T-helper 2 cell treated with Interferon-gamma antibody and Interleukin-4, amounts not matched to agents 100 ng/mL and 5 ng/mL, for 36 hours (primary cell): ENCODE measurements around the gene PER1. TPM values are rescaled to one million over a fixed set of nuclear protein-coding genes. Genes with fewer than 3 reads are reported as not detected.

ENCODE experiments used
- intact Hi-C: fragments of 100-400 bp; cut with micrococcal nuclease; formaldehyde crosslinking; loops from one replicate; pipeline ENCODE4 v1.15.1; 2023
- total RNA-seq: library from RNA; stranded (reverse); gene quantifications from 2 replicates; pipeline ENCODE4 v1.2.3, GENCODE V29; 2022

Gene PER1
- total RNA-seq, 1 donor from 2014 or later = 26.4 TPM

DNA sequence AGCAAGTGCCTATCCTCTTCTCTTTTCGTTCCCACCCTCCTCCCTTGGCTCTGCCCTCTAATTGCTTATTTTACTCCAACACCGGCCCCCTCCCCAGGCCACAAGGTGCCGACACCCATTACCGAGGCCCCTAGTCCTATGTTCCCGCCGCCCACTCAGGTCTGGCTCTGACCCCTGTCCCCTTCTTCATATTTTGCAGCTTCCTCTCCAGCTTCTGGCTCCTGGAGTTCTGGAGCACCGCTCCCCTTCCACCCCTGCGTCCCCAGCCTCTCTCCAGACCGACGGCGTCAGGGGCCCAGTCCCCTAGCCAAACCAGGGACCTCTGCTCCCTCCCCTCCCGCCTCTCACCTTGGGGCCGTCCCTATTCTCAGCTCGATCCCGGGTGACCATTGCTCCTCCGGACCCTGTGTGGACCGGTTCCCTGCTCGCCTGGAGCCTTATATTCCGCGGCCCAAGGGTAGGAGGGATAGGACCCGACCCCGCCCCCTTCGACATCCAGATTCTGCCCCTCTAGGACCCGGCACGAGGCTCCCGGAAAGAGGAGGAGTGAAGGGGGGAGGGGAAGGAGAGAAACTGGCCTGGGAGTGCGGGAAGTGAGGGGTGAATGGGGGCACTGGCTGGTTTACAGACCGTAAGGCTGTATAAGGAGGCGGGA is 28.4 kb downstream of the PER1 start, which contains the start of gene HES7:
TSS of gene HES7 (minus strand) at position 412 of the 655 bp plus-strand sequence. CDS start at position 390, 22 bp downstream.
- intact Hi-C loops = loop anchor here (5.0 to 10.0 kb wide), 5 partner anchors 62 to 439 kb away; partner anchors contain the start of genes CHD3, CTC1, KDM6B and PFAS

GRCh38 chr17:8122924-8123694 is 29.1 kb downstream of the PER1 start:
- intact Hi-C loops = loop anchor here (5.0 to 10.0 kb wide), 5 partner anchors 61 to 438 kb away; partner anchors contain the start of genes CHD3, CTC1, KDM6B and PFAS

DNA sequence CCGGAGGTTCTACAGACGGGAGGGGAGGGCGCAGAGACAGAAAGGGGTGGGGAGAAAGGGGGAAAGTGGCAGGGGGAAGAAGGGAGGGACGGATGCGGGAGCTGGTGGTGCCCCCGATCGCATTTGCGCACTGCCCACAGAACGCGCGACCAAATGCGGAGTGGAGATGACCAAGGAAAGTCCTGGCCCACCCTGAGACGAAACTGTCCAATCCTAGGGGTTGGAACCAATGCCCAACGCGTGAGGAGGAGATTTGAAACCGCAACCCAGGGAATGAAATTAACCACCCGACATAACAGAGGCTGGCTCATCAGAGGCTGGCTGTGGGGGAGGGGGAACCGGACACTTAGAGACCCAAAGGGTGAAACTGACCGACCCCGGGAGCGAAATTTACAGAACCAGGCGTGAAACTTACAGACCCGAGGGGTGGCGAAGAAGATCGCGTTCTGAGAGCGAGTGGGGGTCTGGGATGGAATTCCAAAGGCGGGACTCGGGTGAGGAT is 29.7 kb downstream of the PER1 start:
- intact Hi-C loops = loop anchor here (5.0 to 10.0 kb wide), 5 partner anchors 60 to 438 kb away; partner anchors contain the start of genes CHD3, CTC1, KDM6B and PFAS

GRCh38 chr17:8121681-8122421 is 30.4 kb downstream of the PER1 start:
- intact Hi-C loops = loop anchor here (5.0 to 10.0 kb wide), 5 partner anchors 60 to 437 kb away; partner anchors contain the start of genes CHD3, CTC1, KDM6B and PFAS

DNA sequence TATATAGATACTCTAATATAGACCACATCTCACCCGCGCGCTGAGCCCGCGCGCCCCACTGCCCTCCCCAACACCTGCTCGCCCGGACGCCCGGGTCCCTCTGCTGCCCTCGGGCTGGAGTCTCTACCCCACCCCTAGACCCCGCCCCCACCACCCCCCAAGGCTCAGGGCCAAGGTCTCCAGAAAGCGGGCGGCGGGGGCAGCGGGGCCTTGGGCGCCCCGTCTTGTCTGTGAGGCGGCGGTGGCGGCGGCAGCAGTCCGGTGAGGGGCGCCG is 30.9 kb downstream of the PER1 start:
- intact Hi-C loops = loop anchor here (5.0 to 10.0 kb wide), 5 partner anchors 59 to 437 kb away; partner anchors contain the start of genes CHD3, CTC1, KDM6B and PFAS

DNA sequence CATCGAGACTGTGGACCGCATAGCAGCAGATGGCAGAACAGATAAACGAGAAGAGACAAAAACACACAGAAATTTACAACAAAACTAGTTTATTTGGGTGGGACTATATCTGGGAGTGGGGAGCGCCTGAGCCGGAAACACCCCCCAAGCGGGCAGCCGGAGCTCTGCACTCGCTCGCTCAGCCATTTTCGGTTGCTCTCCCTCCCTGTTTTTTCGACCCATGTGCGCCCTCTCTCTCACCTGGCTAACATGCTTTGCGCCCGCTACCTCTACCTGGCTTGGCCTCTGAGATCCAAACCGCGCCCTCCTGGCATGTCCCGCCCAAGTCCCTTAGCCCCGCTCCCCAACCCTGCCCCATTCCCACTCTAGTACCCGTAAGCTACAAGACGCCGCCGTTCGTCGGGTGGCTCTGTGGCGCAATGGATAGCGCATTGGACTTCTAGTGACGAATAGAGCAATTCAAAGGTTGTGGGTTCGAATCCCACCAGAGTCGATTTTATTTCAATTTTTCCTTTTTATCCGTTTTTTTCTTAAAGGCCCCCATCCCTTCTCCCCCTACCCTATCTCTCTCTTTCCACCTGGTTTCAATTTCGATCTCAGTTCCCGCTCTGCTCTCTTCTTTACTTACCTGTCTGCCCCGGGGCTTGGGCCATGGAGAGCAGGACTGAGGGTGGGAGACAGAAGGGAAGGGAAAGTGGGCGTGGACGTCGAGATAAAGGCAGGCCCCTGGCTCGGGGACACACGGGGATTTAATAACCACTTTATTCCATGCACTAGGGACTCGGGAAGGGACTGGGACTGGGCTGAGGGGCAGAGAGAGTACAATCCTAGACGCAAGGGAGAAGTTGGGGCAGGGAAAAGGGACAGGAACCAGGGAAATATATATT is 31.4 kb downstream of the PER1 start:
- intact Hi-C loops = loop anchor here (1.0 to 10.0 kb wide), 9 partner anchors 19 to 436 kb away; partner anchors contain the start of genes CHD3, CTC1, KDM6B and PFAS

GRCh38 chr17:8119581-8120519 is 32.4 kb downstream of the PER1 start:
- intact Hi-C loops = loop anchor here (1.0 to 10.0 kb wide), 11 partner anchors 19 to 435 kb away; partner anchors contain the start of genes CHD3, CTC1, KDM6B and PFAS

DNA sequence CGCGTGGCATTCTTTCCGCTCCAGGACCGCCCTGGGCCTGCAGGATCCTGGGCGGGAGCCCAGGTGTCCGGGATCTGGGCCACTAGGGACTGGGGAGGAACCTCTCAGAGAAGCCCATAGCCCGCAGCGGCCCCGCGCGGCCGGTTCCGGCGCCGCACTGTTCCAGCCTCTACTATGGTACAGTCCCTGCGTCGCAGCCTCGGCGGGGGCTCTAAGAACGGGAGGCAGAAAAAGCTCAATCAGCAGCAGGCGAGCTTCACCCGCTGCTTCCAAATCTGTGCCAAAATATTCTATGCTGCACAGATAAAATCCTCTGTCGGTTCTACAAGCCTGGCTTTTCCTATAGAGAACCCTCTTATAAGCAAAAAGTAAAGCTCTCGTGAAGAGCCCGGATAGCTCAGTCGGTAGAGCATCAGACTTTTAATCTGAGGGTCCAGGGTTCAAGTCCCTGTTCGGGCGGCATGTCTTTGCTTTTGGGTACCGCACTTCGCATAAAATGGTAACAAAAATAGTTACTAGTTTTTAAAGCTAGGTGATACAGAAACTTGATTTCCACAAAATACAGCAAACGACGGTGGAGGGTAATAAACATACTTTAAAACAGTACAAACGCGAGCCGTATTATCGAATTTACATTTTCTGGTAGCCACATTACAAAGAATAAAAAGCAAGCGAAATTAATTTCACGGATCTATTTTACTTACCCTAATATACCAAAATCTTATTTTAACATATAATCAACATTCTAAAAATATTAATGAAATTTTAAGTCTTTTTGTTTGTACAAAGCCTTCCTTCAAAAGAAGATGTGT is 33.2 kb downstream of the PER1 start:
- intact Hi-C loops = loop anchor here (1.0 kb wide), 2 partner anchors 37 to 103 kb away; no protein-coding TSS in a partner anchor

- intact Hi-C loops = no loop called here
Measured at GRCh38 chr17:8117980-8118768, 34.0 kb downstream of the PER1 start, which contains the start of gene ALOXE3. TSS of gene ALOXE3 (minus strand) at chr17:8118514. CDS start at chr17:8117990, 524 bp downstream.

GRCh38 chr17:8117367-8117979 is 34.7 kb downstream of the PER1 start:
- intact Hi-C loops = no loop called here

GRCh38 chr17:8116776-8117175 is 35.4 kb downstream of the PER1 start:
- intact Hi-C loops = no loop called here

GRCh38 chr17:8110907-8111306 is 41.3 kb downstream of the PER1 start:
- intact Hi-C loops = loop anchor here (2.0 kb wide), 2 partner anchors 16 to 32 kb away; no protein-coding TSS in a partner anchor

DNA sequence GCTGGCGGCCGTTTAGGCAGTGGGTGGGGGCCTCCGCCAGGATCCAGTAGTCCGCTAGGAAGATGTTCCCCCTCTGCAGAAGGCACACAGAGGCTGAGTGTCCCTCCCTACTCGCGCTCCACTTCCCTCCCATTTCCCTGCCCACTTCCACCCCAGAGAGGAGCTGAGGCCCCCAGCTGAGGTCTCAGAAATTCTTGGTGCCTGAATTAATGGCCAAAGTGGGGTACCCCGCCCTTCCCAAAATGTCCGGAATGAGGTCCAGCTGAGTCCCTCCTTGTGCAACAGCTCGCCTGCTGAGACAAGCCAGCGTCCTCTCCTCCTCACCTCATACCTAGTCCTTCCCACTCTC is 41.8 kb downstream of the PER1 start:
- intact Hi-C loops = loop anchor here (2.0 kb wide), 2 partner anchors 16 to 32 kb away; no protein-coding TSS in a partner anchor

DNA sequence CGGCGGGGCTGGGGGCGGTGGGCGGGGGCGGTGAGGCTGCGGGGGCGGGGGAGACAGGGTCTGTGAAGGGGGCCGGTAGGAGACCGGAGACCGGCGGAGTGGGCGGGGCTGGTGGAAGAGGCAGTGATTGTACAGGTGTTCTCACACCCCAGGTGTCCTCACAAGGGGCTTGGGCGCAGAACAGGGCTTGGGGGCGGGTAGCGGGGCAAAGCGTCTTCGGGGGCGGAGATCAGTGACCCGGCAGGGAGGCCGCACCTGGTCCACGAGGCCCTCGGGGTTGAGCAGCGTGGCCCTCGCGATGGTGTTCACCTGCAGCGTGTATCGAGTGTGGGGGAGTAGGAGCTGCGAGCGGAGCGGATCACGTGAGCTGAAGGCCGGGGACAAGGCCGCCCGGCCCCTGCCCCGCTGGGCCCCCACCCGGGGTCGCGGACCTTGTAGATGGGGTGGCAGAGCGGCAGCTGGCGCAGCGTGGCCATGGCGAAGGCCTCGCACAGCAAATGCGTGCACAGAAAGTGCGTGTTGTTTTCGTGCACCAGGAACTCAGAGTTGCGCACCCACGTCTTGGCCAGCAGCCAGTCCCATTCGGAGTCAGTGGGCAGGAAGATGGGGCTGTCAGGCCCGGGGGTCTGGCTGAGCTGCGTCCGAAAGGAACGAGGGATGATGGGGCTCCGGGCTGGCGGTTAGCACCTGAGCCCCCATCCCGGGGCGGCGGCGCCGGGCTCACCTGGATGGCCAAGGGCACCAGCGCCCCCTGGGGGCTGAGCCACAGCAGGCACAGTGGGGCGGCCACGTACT is 42.3 kb downstream of the PER1 start:
- intact Hi-C loops = loop anchor here (2.0 kb wide), 2 partner anchors 15 to 31 kb away; no protein-coding TSS in a partner anchor

DNA sequence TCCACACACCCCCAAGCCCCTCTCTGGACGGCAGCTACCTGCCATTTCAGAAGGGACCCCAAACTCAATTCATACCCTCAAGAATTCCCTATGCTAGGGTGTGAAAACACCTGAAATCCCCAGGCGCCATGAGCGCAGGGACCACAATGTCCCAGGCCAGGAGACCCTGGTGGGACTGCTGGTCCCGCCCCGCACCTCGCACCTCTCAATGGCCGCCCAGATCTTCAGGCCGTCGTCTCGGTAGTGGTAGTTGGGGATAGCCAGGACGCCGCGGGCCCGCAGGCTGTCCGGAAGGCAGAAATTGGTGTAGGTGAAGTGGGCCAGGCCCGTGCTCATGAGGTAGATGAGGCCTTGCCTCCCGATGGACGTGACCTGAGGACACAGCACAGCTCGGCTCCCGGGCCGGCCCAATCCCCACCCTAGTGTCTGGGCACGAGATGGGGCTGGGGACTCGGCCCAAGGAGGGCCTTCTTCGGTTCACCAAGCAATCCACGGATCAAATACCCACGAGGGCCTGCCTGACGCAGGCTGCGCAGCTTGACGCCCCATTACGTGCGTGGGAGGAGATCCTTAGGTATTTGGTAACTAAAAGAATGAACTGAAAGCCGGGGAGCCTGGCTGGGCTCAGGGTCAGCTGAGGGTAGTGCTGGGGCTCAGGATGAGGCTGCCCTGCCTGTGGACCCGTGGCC is 43.1 kb downstream of the PER1 start:
- intact Hi-C loops = no loop called here
